Lung microvascular endothelial cell (primary cell): ENCODE measurements around the gene RSRC2. TPM values are rescaled to one million over a fixed set of nuclear protein-coding genes. Genes with fewer than 3 reads are reported as not detected.
A peak's percentile ranks its signal among the peaks of the same experiment; 100 is the strongest.
"Not testable (repeated sequence)": the region's sequence is repeated elsewhere in the genome, so short reads cannot be mapped to it uniquely, and the experiment has no call there.

Experiments
- DNase-seq, 2 donors: peaks; one replicate each; pipeline versions ENCODE4 v3.0.0 to v3.0.0-alpha.2; 2010; ENCODE audit warnings: low read depth in 2 of 2
- total RNA-seq: library from RNA; depleted of rRNA; stranded (reverse); fragments of >200 nt; gene quantifications from 2 replicates; pipeline ENCODE4 v1.2.1, GENCODE V29; 2014

Gene RSRC2
- total RNA-seq, 1 donor from 2014 or later: 28.0 TPM

DNA sequence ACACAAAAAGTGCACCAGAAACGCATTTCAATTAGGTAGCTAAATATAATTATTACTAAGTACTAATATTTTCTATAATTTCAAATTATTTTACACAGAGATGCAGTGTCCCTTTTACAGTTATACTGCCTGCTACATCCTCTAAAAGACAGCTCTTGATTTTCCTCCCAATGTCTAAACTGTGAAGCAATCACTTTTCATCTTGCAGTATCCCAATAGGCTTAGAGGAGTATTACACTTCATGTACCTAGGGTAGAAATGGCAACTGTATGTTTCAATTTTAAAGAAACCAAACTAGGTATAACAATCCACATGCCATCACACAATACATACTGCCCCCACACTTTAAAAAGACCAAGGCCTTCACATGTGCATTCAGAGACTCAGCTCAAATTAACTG is 7.3 kb downstream of the RSRC2 start:
- no peak for DNase-seq

DNA sequence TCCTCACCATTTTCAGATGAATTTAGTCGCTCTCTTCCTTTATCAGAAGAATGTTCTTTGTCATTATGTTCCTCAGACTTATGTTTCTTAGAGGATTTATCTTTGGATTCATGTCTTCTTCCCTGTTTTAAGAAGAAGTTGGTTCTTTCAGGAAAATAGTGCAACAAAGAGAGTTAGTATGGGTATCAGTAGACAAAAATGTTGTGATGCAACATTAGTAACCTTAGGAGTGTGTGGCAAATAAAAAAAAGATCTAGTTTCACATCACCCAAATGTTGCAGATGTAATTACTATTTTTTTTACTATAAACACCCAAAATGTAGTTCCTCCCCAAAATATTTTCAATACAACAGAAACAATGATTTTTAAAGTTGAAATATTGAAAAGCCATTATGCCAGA is 7.8 kb downstream of the RSRC2 start:
- no peak for DNase-seq

DNA sequence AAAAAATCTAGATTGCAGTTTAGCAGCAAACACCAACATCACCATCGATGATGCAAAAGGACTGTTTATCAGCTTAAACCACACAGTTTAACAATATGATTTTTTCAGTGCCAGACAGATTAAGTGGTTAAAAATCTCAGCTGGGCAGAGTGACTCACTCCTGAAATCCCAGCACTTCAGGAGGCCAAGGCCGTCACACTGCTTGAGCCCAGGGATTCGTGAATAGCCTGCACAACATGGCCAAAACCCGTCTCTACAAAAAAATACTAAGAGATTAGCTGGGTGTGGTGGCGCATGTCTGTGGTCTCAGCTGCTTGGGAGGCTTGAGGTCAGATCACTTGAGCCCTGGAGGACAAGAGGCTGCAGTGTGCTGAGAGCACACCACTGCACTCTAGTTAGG is 8.9 kb downstream of the RSRC2 start:
- peak in 1 of 2 donors; percentile 34 for DNase-seq

DNA sequence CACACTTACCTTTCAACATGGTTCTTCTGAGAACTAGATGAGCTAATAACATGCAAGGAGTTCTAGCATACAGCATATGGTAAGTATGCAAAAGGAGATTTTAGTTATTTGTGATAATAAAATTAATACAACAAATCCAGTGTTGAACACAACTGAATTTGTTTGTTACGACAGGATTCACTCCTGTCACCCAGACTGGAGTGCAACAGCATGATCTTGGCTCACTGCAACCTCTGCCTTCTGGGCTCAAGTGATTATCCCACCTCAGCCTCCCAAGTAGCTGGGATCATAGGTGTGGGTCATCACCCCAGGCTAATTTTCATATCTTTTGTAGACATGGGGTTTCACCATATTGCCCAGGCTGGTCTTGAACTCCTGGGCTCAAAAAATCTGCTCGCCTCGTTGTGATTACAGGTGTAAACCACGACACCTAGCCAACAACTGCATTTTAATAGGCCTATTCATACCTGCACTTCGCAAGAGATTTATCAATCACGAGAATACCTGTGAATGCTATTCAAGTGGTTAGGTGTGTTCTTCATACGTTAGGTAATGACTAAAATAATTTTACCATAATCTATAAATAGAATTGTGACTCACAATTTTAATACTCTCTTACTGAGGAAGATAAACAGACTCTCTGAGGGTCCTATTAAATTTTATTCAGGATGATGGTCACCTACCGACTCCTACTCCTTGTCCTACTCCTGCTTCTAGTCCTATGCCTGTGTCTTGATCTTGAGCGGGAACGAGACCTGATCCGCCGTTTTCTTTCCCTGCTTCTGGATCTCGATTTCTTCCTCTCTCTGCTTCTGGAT is 10.0 kb downstream of the RSRC2 start:
- no peak for DNase-seq

DNA sequence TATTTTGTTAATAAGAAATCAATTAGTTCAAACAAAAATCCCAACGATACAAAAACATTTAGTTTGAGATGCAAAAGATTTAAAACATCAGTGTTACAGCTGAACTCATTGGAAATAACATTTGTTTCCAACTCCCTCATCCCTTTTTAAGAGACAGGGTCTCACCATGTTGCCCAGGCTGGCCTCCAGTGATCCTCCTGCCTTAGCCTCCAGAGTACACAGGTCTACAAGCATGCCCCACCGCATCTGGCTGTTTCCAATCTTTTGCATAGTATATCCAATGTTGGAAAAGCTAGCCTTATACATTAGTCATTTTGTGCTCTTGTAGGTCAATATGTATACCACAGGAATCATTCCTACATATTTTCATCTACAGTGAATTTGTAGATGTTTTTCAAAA is 11.5 kb downstream of the RSRC2 start:
- no peak for DNase-seq

DNA sequence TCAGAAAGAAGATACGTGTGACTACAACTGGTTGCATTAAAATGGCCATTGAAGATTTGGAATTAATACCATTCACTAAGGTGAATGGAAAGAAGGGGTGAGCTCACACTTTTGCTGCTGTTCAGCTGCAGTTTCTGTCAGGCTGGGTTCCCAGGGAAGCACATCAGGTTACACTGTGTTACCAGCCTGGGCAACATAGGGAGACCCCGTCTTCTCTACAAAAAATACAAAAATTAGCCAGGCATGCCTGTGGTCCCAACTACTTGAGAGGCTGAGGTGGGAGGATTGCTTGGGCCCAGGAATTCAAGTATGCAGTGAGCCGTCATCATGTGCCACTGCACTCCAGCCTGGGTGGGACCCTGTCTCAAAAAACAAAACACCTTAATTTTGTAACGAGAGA is 13.1 kb downstream of the RSRC2 start:
- DNase-seq: no peak

DNA sequence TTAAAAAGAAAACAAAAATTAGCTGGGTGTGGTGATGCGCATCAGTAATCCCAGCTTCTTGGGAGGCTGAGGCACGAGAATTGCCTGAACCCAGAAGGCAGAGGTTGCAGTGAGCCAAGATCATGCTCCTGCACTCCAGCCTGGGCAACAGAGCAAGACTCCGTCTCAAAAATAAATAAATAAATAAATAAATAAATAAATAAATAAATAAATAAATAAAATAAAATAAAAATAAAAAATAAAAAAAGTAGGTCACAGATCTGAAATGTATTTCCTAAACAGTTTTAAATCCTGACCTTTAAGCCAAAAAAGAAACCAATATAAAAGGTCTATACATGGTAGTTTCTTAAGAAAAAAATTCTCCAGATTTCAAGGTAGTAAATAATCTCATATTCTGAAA is 13.7 kb downstream of the RSRC2 start:
- DNase-seq: not testable (repeated sequence)

DNA sequence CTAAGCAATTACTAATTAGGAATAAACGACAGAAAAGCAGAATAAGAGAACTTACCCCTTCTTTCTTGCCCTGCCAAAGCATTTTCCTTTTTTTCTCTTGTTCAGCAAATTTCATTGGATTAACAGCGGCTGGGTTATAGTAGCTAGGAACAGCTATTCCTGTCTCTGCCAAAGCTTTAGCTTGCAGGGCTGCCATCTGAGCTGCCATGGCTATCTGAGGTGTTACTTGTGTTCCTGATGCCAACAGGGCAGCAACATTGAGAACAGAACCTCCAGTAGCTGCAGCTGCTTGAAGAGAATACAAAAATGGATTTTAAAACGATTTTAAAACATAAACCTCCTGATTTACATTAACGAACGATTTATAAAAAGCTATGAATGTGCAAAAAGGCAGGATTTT is 18.6 kb downstream of the RSRC2 start:
- DNase-seq: no peak

DNA sequence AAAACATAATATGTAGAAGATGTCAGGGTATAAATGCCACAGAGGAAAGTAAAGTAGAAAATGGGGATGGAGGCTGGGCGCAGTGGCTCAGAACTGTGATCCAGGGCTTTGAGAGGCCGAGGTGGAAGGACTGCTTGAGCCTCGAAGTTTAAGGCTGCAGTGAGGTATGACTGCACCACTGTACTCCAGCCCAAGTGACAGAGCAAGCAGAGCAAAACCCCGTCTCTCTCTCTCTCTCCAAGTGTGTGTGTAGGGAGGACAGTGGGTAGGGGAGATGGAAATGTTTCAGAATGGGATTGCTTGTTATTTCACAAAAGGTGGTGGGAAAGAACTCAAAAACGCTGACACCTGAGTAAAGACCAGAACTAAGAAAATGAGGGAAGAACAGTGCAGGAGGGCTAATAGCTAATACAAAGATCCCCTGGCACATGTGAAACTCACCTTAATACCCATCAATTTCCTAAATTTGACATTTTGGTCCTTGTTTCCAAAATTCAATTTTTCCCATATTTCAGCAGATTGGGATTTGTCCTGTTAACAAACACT is 20.3 kb downstream of the RSRC2 start:
- DNase-seq: no peak

DNA sequence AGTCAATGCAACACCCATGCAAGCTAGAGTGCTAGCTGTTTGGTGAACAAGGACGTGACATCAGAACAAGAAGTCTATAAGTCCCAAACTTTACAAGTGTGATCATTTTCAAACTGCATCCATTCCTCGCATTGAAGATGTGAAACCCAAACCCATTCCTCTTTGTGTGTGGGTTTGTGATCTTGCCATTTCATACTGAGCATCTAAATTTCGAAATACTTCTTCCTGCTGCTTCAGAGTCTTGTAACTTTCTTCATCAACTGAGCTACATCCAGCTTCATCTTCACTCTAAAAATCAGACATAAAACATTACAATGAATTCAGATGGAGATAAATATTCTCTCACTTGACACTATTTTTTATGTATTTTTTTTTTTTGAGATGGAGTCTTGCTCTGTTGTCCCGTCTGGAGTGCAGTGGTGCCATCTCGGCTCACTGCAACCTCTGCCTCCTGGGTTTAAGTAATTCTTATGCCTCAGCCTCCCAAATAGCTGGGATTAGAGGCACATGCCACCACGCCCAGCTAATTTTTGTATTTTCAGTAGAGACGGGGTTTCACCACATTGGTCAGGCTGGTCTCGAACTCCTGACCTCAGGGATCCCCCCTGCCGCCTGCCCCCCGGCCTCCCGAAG is 21.2 kb downstream of the RSRC2 start:
- DNase-seq: no peak

DNA sequence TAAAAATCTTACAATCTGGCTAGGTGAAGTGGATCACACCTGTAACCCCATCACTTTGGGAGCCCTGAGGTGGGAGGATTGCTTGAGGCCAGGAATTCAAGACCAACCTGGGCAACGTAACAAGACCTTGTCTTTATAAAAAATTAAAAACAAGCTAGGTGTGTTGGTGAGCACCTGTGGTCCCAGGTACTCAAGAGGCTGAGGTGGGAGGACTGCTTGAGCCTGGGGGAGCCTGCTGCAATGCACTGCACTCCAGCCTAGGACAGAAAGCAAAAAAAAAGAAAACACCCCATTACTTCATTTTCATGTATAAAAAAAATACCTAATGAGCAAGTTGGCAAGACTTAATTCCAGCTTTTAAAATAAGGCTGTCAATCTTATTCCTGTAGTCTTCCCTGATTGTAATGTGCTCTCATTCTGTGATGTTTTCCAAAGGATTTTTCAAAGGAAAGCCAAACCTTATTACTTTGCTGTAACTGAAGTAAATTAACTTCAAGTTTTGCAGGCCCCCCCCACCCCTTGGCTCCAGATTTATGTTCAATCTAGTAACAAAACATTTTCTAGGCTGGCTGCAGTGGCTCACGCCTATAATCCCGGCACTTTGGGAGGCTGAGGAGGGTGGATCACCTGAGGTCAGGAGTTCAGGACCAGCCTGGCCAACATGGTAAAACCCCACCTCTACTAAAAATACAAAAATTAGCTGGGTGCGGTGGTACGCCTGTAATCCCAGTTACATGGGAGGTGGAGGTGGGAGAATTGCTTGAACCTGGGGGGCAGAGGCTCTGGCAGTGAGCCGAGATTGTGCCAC is 22.7 kb downstream of the RSRC2 start:
- DNase-seq: no peak

DNA sequence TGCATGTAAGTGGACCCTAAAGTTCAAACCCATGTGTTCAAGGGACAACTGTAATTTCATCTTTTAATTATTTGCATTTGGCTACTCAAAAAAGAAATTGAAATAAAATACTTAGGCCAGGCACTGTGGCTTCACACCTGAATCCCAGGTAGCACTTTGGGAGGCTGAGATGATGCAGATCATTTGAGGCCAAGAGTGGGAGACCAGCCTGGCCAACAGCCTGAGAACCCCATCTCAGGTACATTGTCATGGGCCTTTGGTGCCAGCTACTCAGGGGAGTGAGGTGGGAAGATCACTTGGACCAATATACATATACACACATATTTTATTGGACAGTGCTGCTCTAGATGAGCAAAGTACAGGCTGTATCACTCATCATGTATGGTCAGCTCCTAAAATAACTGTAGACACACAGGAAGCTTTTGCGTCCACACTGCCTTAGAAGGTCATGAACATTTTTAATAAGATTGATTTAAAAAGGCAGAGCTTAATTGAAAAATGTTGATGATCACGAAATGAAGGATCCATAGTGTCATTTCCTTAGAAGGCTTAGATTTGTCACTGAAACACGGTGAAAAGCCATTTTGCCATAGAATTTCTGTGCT is 23.5 kb downstream of the RSRC2 start:
- no peak for DNase-seq

DNA sequence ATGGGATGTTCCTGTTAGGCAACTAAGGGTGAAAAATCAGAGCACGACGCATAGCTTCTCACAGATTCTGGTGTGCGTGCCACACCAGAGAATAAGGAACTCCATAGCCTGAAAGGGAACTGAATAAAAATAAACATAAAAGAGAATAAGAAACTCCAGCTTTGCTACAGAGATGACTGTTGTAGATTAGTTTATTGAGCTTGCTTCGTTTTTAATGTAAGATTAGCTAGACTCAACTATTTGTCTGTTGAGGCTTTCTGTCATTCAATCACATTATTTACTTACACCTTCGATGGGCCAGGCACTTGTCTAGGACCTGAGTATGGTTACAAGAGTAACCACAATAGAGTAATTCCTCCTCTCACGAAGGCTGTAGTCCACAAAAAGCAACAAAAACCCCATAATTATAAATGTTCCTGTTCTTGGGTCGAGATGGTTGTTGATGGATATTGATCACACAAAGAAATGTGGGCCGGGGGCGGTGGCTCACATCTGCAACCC is 25.2 kb downstream of the RSRC2 start:
- no peak for DNase-seq

DNA sequence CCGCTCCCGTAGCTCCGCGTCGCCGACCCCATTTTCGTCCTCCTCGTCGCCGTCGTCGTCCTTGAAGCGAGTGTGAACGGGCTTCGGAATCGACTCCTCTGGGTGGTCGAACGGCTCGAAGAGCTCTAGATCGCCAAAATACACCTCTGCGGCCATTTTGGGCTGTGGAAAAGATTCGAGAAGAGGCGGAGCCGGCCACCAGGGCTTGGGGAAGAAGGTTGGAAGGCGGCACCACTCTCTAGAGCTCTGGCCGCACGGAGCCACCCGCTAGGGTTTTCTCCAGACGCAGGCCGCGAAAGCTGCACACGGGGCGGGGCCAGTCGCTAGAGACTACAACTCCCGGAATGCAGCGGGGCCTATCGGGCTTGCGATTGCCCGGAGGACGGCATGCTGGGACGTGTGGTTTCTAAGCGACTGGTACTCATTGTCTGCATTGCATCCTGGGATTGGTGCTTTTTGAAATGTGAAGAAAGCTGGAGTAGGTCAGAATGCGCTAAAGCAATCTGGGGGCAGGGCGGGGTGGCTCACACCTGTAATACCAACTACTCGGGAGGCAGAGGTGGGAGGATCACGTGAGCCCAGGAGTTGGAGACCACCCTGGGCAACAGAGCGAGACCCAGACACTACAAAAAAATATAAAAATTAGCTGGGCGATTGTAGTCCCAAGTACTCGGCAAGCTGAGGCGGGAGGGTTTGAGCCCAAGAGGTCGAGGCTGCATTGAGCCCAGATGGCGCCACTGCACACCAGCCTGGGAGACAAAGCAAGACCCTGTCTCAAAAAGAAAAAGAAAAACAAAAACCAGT is 25.8 kb downstream of the RSRC2 start, which contains the start of gene ZCCHC8:
Gene ZCCHC8 (minus strand): TSS at position 248 of the 804 bp plus-strand sequence. CDS start 92 bp downstream, at position 156.
- DNase-seq: peak; percentile 96 to 99

DNA sequence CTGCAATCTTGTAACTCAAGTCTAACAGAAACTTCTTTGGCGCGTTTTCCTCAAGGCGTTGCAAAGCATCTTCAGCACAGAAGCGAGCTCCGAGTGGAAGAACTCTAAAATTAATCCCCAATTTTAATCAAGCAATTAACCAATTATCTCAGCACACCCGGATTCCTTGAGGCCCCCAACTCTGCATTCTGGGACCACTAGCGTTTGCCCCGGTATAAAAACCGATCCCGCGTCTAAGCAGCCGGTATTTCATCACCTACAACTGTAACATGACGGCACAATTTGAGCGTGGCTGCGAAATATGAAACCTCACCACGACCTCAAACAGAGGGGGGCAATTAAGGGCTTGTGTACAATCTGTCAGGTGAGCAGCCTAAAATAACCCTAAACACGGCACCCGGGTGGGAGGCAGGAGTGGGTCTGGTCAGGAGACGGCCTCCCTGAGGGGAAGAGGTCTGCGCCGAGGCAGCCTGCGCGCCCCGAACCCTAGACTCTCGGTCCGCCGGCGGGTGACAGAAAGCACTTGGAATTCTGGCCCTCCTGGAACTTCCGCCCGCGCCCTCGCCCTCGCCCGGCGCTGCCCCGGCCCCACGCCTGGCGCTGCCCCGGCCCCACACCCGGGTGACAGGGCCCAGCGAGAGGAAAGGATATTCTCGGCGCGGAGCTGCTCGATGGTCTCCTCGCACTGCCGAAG is 26.6 kb downstream of the RSRC2 start:
- peak; percentile 73 to 81 for DNase-seq

DNA sequence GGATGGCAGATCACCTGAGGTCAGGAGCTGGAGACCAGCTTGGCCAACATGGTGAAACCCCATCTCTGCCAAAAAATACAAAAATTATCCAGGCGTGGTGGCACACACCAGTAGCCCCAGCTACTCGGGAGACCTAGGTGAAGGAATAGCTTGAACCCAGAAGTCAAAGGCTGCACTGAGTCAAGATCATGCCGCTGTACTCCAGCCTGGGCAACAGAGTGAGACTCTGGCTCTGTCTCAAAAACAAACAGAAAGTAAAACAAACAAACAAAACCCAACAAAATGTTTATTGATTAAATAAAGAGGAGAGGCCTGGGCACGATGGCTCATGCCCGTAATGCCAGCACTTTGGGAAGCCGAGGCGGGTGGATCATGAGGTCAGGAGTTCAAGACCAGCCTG is 31.5 kb downstream of the RSRC2 start:
- no peak for DNase-seq

DNA sequence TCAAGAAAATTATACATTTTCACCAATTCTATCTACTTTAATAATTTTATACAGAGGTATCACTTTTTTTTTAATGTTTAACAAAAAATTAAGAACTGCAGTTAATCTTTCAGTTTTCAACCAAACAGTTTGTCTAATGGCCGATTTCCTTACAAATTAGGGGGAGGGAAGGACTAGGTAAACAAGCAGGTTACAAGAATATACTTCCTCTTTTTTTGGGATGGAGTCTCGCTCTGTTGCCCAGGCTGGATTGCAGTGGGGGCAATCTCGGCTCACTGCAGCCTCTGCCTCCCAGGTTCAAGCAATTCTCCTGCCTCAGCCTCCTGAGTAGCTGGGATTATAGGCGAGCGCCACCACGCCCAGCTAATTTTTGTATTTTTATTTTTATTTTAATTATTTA is 33.5 kb downstream of the RSRC2 start:
- DNase-seq: not testable (repeated sequence)

DNA sequence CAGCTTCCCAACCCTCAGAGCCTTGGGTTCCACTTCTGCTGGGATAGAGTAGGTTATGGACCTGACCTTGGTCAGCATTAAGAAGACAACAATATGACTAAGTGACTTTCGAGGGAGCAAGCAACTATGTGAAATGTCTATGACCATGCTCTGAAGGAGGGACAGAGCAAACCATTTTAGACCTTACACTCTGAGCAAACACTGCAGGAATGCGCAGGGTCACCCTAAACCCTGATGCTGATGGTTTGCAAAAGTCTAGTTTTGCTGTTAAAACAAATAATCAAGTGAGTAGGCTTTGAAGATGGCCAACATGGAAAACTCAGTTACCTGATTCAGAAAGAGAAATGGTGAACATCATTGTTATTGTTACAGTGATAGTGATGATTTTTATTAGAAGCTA is 34.7 kb downstream of the RSRC2 start:
- no peak for DNase-seq

DNA sequence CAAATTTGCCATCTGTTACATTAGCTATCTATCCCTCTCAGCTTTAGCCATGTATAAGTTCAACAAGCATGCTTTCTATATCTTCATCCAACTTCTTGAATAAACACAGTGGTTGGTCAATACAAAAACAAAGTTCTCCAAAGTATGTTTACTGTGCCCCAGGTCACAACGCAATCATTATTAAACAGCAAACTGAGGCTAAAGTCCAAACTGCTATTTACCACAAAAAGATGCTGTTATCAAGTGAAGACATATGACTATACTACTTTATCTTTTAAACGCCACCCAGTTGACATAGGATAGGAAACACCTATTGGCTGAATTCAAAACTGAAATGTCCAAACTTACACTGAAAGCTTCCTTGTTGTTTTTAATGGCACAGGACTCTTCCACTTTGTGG is 37.7 kb downstream of the RSRC2 start:
- no peak for DNase-seq

DNA sequence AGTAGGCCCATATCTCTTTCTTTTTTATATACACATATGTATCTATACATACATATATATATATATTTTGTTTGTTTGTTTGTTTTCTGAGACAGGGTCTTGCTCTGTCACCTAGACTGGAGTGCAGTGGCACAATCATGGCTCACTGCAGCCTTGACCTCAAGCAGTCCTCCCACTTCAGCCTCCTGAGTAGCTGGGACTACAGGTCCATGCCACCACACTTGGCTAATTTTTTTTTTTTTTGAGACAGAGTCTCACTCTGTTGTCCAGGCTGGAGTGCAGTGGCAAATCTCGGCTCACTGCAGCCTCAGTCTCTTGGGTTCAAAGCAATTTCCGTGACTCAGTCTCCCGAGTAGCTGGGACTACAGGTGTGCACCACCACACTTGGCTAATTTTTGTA is 38.9 kb downstream of the RSRC2 start:
- not testable (repeated sequence) for DNase-seq
